NAMALWA (cell line): Measurements from ENCODE around the gene LTB4R2.
A peak's percentile ranks its signal among the peaks of the same experiment; 100 is the strongest.

Source experiments
- DNase-seq: peaks from one replicate; pipeline ENCODE4 v3.0.0-alpha.2; 2015; ENCODE audit warnings: low spot score

The LTB4R2 gene

DNA sequence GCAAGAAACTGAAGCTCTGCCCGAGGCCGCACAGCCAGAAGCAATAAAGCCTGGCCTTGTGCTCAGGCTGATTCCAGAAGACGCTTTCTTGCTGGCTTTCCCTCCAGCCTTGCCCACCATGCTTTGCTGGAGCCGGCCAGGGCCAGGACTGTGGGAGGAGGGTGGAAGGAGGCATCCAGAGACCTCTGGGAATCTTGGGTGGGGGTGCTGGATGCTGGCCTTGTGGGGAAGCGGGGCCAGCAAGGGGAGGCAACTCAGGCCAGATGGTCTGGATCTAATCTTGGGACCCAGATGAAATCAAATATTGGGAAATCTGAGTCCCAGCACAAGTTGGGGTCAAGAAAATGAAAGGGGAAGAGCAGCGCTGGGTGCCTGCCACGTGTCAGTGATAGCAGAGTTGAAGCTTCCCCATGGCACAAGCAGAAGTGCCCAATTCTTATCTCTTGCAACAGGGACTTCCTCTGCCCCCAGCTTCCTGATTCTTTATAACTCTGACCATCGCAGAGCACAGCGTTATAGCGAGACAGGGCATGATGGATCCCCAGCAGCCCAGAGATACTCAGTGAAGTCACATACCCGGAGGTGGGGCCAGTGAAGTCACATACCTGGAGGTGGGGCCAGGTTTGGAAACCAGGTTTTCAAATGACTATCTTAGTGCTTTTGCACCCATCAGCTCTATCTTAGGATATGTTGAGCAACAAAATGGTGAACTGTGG lies 32.2 kb upstream of the LTB4R2 start:
- no peak for DNase-seq

DNA sequence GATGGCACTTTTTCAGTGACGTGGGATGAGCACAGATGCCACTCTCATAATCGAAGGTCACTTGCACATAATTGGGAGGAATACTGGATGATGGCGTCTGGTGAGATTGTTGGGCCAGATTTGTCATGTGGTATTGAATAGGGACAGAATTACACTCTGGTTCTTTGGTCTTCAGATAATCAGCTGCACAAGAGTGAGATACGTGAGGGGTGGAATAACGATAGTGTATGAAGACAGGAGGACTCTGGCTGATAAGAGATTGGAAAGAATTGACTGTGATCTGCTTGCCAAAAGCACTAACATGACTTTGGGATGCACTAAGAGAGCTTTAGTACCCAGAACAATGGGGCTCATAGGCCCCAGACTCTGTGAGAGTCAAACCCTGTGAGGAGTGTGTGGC lies 31.5 kb upstream of the LTB4R2 start:
- no peak for DNase-seq

GRCh38 chr14:24279301-24280186 lies 30.4 kb upstream of the LTB4R2 start:
- peak; percentile 32 for DNase-seq

GRCh38 chr14:24280797-24281460 lies 29.0 kb upstream of the LTB4R2 start:
- DNase-seq = no peak

- no peak for DNase-seq
Measured at GRCh38 chr14:24281636-24282035, 28.3 kb upstream of the LTB4R2 start.

DNA sequence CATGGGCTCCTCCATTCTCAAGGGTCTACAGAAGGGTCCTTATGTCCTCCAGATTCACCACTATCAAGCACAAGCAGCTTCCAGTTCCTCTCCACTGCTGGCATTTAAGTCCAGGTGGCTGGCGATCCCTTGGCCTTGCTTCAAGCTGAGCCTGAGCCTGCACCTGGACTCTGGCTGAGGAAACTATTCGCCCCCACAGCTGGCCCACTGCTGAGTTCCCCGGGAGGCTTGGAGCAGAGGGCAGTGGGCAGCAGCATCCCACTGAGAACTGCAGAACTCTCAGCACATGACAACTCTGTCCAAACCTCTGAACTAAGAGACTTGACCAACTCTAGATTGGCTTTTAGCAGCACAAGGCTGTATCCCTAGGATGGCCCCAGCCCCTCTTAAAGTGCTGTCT lies 27.2 kb upstream of the LTB4R2 start:
- DNase-seq = no peak

DNA sequence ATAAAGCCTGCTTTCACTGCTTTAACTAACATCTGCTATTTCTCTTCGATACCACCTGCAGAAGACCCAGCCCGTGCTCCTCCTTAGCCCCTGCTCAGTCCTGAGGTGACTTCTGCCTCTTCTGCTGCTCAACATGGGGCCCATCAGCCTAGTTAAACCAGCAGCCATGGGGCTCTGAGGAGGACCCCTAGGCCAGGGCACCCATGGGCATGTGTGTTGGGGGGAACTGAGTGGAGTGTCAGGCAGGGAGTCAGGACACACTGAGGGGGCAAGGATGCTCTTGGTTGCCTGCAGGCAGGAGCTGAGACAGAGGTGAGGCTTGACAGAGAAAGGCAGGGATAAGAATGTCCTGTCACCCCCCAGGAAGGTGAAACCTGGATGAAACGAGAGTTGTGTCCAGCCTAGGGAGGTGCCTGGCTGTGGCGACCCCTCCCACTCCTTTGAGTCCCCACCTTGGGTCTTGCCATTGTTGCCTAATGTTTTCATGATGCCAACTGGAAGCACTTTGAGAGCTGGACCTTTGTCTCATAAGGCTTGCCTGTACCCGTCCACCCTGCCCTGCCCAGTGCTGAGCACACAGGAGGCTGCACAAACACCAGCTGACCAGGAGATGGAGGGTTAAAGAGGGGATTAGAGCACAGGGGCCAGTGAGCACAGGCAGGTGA lies 26.0 kb upstream of the LTB4R2 start:
- no peak for DNase-seq

DNA sequence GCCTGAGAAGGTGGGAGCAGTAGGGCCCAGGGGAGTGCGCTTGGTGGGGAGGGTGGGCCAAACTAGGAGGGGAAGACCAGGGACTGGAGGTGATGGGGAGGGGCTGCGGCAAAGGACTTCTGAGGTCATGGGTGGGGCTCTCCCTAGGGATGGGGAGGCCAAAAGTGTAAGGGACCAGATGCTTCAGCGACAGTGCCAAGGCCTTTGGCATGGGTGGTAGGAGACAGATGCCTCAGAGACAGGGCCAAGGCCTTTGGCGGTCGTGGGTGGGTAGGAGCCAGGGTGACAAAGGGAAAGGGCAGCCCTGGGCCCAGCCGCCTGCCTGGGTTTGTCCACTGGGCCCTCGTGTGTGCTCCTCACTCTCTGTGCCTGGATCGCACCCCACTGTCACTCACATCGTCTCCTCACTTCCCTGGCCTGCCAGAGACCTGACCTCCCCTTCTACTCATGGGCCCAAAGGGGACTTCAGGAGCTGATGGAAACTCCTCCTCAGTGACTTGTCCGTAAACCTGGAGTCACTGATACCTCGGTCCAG lies 25.4 kb upstream of the LTB4R2 start:
- DNase-seq = no peak

DNA sequence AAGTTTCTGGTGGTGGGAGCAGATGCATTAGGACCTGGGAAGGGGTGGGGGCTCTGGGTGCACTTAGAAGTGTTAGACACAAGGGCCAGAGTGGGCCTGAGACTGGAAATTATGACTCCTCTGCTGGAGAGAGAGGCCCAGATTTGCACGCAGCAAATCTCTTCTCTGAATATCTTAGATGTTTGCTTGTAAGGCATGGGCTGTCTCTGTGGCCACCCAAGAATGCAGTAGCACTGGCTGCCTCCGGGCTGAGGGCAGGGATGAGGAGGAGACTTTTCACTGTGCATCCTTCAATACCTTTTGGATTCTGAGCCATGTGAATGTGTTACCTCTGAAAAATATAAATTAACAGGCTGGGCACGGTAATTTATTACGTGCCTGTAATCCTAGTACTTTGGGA lies 24.6 kb upstream of the LTB4R2 start:
- DNase-seq = no peak

DNA sequence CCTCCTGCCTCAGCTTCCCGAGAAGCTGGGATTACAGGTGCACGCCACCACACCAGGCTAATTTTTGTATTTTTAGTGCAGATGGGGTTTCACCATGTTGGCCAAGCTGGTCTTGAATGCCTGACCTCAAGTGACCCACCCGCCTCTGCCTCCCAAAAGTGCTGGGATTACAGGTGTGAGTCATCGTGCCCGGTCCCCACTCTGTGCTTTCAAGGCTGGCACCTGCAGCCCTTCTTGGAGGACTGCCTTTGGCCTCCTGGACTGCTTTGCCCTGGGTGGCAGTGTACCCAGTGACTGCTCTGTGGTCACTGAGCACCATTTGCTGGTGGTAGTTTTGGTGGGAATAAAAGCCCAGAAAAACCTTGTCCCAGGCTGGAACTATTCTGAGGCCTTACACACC lies 22.9 kb upstream of the LTB4R2 start:
- no peak for DNase-seq

GRCh38 chr14:24289649-24290280 lies 20.2 kb upstream of the LTB4R2 start:
- no peak for DNase-seq

DNA sequence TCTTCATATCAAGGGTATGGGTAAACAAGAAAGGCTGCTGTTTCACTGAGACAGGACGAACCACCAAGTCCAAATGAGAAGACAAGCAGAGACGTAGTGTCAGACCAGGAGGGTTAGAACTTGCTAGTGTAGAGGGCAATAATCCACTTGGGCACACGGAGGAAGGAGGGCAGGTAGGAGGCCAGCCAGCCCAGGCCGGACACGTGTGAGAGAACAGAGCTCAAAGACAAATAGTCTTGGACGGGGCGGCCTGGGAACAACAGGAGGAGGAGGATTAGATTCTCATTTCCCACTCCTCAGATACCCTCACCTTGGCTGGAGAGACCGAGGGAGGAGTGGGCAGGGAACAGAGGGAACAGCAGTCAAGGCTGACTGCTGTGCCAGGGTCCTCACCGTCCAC lies 19.2 kb upstream of the LTB4R2 start:
- no peak for DNase-seq

- no peak for DNase-seq
Measured at GRCh38 chr14:24291446-24292117, 18.4 kb upstream of the LTB4R2 start.

DNA sequence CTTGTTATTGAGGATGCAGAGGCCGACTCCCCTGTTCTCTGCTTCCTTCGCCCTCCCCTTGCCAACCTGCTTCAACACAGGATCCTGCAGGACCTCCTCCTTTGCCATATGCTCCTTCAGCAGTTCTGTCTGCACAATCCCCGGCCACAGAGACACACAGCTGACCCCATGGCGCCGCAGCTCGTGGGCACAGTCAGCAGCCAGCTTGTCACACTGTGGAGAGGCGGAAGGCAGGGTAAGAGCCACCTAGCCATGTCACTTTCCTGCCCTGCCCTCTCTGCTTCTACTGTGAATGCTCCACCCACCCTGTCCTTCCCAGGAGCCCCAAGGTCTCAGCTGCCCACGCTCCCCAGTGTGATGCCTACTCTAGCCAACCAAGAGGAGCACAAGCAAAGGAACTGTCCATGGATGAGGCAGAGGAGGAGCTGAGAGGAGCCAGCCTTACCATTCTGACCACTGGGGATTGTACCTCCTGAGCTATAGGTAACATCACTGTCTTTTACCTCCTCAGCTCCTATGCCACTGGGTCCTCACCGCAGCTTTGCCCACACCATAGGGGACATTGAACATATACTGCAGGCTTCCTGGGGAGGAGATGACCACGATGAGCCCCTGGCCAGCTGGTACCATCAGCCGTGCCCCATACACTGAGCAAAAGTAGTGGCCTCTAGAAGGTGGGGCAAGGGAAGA lies 17.7 kb upstream of the LTB4R2 start:
- no peak for DNase-seq

DNA sequence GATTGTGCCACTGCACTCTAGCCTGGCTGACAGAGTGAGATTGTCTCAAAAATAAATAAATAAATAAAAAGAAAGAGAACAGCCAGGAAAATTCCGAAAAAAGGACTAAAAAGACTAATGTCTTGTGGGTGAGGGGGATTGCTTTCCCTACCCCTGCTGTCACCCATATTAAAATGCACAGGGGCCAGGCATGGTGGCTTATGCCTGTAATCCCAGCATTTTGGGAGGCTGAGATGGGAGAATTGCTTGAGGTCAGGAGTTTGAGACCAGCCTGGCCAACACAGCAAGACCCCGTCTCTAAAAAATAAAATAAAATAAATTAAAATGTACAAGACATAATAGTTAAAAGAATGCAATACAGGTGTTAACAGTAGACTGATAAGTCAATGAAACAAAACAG lies 16.4 kb upstream of the LTB4R2 start:
- no peak for DNase-seq

DNA sequence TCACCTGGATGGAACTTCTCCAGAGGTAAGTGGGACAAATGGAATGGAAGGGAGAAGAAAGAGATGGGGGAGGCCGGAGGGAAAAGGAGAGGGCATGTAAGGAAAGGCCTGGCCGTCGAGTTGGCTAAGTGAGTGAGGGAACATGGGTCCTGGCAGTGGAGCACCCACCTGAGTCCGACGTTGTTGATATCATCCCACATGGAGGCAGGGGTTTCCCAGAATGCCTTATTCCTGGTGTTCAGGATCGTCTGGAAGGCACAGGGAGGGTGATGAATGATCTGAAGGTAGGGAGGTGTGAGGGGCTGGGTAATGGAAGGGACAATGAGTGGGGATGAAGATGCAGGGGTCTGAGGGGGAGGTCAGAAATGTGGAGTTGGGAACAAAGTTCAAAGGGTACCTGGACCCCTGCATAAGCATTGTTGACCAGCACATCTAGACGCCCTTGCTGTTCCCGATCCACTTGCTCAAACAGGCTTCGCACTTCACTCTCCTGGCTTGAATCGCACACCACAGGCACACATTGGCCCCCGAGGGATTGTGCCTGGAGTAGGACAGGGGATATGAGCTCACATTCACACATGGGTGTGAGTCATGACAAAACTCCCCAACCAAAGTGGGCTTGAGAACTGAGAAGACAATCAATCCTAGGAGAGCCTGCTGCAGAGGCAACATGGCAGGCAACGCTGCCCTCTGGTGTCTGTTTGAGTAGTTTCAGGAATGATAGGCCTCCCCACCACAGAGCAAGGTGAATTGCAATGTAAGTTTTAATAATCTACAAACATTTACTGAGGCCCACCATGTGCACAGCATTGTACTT lies 13.4 kb upstream of the LTB4R2 start:
- peak; percentile 85 for DNase-seq

DNA sequence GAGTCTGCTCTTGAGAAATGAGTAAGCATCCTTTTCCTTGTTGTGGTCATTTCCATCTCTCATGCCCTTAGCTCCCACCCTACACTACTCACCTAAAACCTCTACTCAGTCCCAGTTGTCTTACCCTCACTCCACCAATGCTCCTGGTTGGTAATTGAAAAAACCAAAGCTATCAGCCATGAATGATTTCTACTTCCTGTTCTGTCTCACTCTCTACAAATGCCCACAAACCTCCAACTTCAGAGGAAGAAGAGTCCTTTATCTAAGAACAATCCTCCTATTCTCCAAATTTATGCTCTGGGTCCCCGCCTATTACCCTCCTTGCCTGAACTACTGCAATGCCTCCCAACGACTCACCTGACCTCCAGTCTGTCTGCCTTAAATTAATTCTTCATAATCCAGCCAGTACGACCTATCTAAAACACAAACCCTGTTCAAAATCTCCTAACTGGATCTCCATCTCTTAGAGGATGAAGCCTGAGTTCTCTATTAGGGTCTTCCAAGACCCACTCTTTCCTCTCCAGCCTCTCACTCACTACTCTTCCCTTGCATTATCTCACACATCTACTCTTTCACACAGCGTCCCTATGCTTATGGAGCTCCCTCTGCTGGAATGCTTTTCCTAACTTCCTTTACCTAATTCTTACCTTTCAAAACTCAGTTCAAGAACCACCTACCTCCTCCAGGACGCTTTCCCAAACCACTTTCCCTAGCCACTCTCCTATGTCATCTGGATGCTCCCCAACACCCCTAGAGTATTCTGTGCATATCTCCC lies 12.6 kb upstream of the LTB4R2 start:
- peak; percentile 41 for DNase-seq

GRCh38 chr14:24298892-24299254 lies 11.1 kb upstream of the LTB4R2 start:
- no peak for DNase-seq
